ENCODE data around the gene NCBP2L. TPM values are rescaled to one million over a fixed set of nuclear protein-coding genes. Genes with fewer than 3 reads are reported as not detected.

The NCBP2L gene
- total and polyA plus RNA-seq, 2 experiments from 2014 or later: not detected

GRCh38 chrX:107729558-107730297 is 47.8 kb upstream of the NCBP2L start:
- Histone ChIP-seq H3K27ac (ENCODE audit: low read depth) (no peak overlapping the region), H3K4me2 (no peak overlapping the region), H3K79me2 (replicated peaks; ENCODE audit: insufficient read depth) (no peaks in the 10 kb centered on the region), H3K27me3 (ENCODE audit: insufficient read depth) (no peaks in the 10 kb centered on the region), H2AFZ (no peak overlapping the region), H3K4me1 (ENCODE audit: insufficient read depth) (peaks cover 24% of the 10 kb centered on the region), H3F3A (replicated peaks; ENCODE audit: low read depth) (no peaks in the 10 kb centered on the region), H3K36me3 (ENCODE audit: insufficient read depth) (no peaks in the 10 kb centered on the region), H3K4me3 (no peak overlapping the region), H3K9me2 (ENCODE audit: insufficient read depth) (no peaks in the 10 kb centered on the region), H4K20me1 (replicated peaks; ENCODE audit: insufficient read depth) (no peaks in the 10 kb centered on the region)
- ATAC-seq (peak; percentile 64), DNase-seq (ENCODE audit: low spot score) (peak; percentile 25)
- TF ChIP-seq EZH2 (IDR thresholded peaks at IDR 0.05; ENCODE audit: low read depth, unreplicated experiment) (no peak), CTCF (conservative IDR thresholded peaks at IDR 0.05; ENCODE audit: low read depth in 2 of 2) (peak in 1 of 2 experiments; percentile 37; a peak in 1 of 4 replicates), EZH2phosphoT487 (IDR thresholded peaks at IDR 0.05; ENCODE audit: unreplicated experiment) (no peak), ZNF331 (CRISPR knock-in tag; IDR thresholded peaks at IDR 0.05; ENCODE audit: low read depth) (no peak), NANOG (IDR thresholded peaks at IDR 0.05; ENCODE audit: borderline replicate concordance) (no peak), STAT1 (IDR thresholded peaks at IDR 0.05; ENCODE audit: unreplicated experiment) (no peak)
- Mint-ChIP-seq H3K27me3 (ENCODE audit: insufficient read depth, low read depth, poor library complexity) (peaks cover 2% of the 10 kb centered on the region), H3K36me3 (ENCODE audit: low read depth) (no peaks in the 10 kb centered on the region), H3K9me3 (no peaks in the 10 kb centered on the region), H3K4me1 (peaks cover 44% of the 10 kb centered on the region), H3K27ac (no peak overlapping the region), H3K4me3 (no peak overlapping the region)

- H3K27ac Mint-ChIP-seq: no peak overlapping the region
- Histone ChIP-seq H3K79me2 (replicated peaks; ENCODE audit: insufficient read depth) (no peaks in the 10 kb centered on the region), H3K4me3 (no peak overlapping the region), H3K4me2 (no peak overlapping the region), H3K36me3 (ENCODE audit: insufficient read depth) (no peaks in the 10 kb centered on the region), H4K20me1 (replicated peaks; ENCODE audit: insufficient read depth) (no peaks in the 10 kb centered on the region), H3K9me2 (ENCODE audit: insufficient read depth) (no peaks in the 10 kb centered on the region), H3K4me1 (ENCODE audit: insufficient read depth) (peaks cover 24% of the 10 kb centered on the region), H3K27ac (ENCODE audit: low read depth) (no peak overlapping the region), H3K27me3 (ENCODE audit: insufficient read depth) (no peaks in the 10 kb centered on the region), H3F3A (replicated peaks; ENCODE audit: low read depth) (no peaks in the 10 kb centered on the region), H2AFZ (no peak overlapping the region)
- no peak for ATAC-seq
- H3K27me3 Mint-ChIP-seq (ENCODE audit: insufficient read depth, low read depth, poor library complexity): peaks cover 2% of the 10 kb centered on the region
- no peaks in the 10 kb centered on the region for H3K36me3 Mint-ChIP-seq (ENCODE audit: low read depth)
- DNase-seq (ENCODE audit: low spot score): no peak
- H3K4me3 Mint-ChIP-seq: no peak overlapping the region
- no peaks in the 10 kb centered on the region for H3K9me3 Mint-ChIP-seq
- peaks cover 40% of the 10 kb centered on the region for H3K4me1 Mint-ChIP-seq
- TF ChIP-seq STAT1 (IDR thresholded peaks at IDR 0.05; ENCODE audit: unreplicated experiment): no peak
- no peak for TF ChIP-seq ZNF331 (CRISPR knock-in tag; IDR thresholded peaks at IDR 0.05; ENCODE audit: low read depth)
- no peak for TF ChIP-seq JUNB (IDR thresholded peaks at IDR 0.05; ENCODE audit: unreplicated experiment)
- no peak for TF ChIP-seq EZH2phosphoT487 (IDR thresholded peaks at IDR 0.05; ENCODE audit: unreplicated experiment)
- no peak for TF ChIP-seq EZH2 (IDR thresholded peaks at IDR 0.05; ENCODE audit: low read depth, unreplicated experiment)
- no peak for TF ChIP-seq ZNF114 (CRISPR knock-in tag; IDR thresholded peaks at IDR 0.05)
- no peak for TF ChIP-seq ZNF462 (CRISPR knock-in tag; IDR thresholded peaks at IDR 0.05)
- TF ChIP-seq CREB1 (CRISPR knock-in tag; IDR thresholded peaks at IDR 0.05; ENCODE audit: low read depth): no peak
- no peak for TF ChIP-seq CTCF (conservative IDR thresholded peaks at IDR 0.05; ENCODE audit: low read depth in 2 of 2)
These were observed 47.3 kb upstream of the NCBP2L start for GRCh38 chrX:107730298-107730655.

All from GM23338 (cell line).